Osteocyte (in vitro differentiated cells): ENCODE measurements around the gene ADAMTS2. TPM values are rescaled to one million over a fixed set of nuclear protein-coding genes. Genes with fewer than 3 reads are reported as not detected.

Source experiments
- DNase-seq: peaks from one replicate; pipeline ENCODE4 v3.0.0; 2021; ENCODE audit warnings: mixed read lengths; ENCODE audit not compliant: unreplicated experiment; ENCODE audit errors: extremely low spot score
- H3K27ac Mint-ChIP-seq: one replicate; pipeline ENCODE4 v1.8.0; 2021; ENCODE audit warnings: mild to moderate bottlenecking, mixed read lengths; ENCODE audit not compliant: unreplicated experiment
- H3K27me3 Mint-ChIP-seq: one replicate; pipeline ENCODE4 v1.8.0; 2021; ENCODE audit warnings: mixed read lengths; ENCODE audit not compliant: unreplicated experiment
- H3K36me3 Mint-ChIP-seq: one replicate; pipeline ENCODE4 v1.8.0; 2021; ENCODE audit warnings: mixed read lengths; ENCODE audit not compliant: unreplicated experiment
- H3K4me1 Mint-ChIP-seq: one replicate; pipeline ENCODE4 v1.8.0; 2021; ENCODE audit warnings: mixed read lengths; ENCODE audit not compliant: unreplicated experiment
- H3K4me3 Mint-ChIP-seq: one replicate; pipeline ENCODE4 v1.8.0; 2021; ENCODE audit warnings: mild to moderate bottlenecking, moderate library complexity, mixed read lengths; ENCODE audit not compliant: unreplicated experiment
- H3K9me3 Mint-ChIP-seq: one replicate; pipeline ENCODE4 v1.8.0; 2021; ENCODE audit warnings: mixed read lengths; ENCODE audit not compliant: unreplicated experiment
- CTCF ChIP-seq: fragments of 200-600 bp; sonication (generic); IDR thresholded peaks from 2 replicates; pipeline ENCODE4 v1.5.0; 2021; ENCODE audit warnings: antibody characterized with exemption, mild to moderate bottlenecking, moderate library complexity
- total RNA-seq: library from RNA; stranded (reverse); gene quantifications from 2 replicates; pipeline ENCODE4 v1.2.1, GENCODE V29; 2021

ADAMTS2 gene
- total RNA-seq, 1 donor from 2014 or later: 12.2 TPM

DNA sequence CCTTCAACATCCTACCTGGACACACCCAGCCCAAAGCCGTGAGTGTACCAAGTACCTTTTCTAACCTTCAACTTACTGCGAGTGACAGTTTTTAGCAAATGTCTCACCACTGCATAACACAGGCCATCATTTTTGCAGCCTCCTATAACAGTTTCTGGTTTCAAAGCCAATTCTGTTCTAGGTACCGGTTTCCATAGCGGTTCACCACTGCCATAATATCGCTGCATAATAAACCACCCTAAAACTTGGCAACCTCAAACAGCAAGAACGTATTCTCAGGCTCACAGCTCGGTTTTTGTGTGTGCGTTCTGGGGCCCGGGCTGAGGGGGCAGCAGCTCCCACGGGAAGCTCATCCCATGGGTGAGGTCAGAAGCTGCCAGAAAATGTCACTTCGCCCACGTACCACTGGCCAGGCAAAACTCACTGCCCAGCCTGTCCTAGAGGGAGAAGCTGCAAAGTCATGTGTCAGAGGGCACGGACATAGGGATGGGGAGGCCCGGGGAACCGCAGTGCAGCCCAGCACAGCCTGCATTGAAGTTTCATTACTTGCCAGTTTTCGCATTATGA, 15.9 kb upstream of the ADAMTS2 start:
- Mint-ChIP-seq H3K4me1 (peaks cover 2% of the 10 kb centered on the region), H3K4me3 (no peak overlapping the region), H3K27ac (no peak overlapping the region), H3K36me3 (no peaks in the 10 kb centered on the region), H3K27me3 (no peaks in the 10 kb centered on the region), H3K9me3 (peaks cover 9% of the 10 kb centered on the region)
- TF ChIP-seq CTCF: no peak
- DNase-seq: no peak

DNA sequence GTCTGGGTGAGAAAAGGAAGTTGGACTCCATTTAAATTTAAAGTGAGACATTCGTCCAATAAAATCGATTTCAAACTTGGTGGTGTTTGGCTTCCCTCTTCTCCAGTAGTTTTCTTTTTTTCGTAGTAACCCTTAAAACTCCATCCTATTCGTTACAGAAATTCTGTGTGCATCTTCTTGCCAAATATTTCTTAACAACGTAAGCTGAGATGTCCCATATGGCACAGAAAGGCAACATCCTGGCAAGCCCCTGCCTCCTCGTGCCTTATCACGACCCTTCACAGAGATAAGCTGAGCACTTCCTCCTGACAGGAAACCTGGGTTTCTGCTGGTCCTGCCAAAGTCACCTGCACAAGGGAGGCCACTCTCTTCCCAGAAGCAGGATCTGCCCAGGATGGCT, 11.8 kb upstream of the ADAMTS2 start:
- H3K27me3 Mint-ChIP-seq: no peaks in the 10 kb centered on the region
- peaks cover 2% of the 10 kb centered on the region for H3K4me1 Mint-ChIP-seq
- H3K4me3 Mint-ChIP-seq: no peak overlapping the region
- H3K9me3 Mint-ChIP-seq: peaks cover 4% of the 10 kb centered on the region
- no peak for TF ChIP-seq CTCF
- H3K27ac Mint-ChIP-seq: no peak overlapping the region
- no peaks in the 10 kb centered on the region for H3K36me3 Mint-ChIP-seq
- no peak for DNase-seq

- Mint-ChIP-seq H3K27ac (no peak overlapping the region), H3K4me1 (peaks cover 2% of the 10 kb centered on the region), H3K9me3 (peaks cover 4% of the 10 kb centered on the region), H3K4me3 (no peak overlapping the region), H3K36me3 (no peaks in the 10 kb centered on the region), H3K27me3 (no peaks in the 10 kb centered on the region)
- no peak for TF ChIP-seq CTCF
- DNase-seq: no peak
Observed at GRCh38 chr5:179355976-179356974, 11.0 kb upstream of the ADAMTS2 start.

DNA sequence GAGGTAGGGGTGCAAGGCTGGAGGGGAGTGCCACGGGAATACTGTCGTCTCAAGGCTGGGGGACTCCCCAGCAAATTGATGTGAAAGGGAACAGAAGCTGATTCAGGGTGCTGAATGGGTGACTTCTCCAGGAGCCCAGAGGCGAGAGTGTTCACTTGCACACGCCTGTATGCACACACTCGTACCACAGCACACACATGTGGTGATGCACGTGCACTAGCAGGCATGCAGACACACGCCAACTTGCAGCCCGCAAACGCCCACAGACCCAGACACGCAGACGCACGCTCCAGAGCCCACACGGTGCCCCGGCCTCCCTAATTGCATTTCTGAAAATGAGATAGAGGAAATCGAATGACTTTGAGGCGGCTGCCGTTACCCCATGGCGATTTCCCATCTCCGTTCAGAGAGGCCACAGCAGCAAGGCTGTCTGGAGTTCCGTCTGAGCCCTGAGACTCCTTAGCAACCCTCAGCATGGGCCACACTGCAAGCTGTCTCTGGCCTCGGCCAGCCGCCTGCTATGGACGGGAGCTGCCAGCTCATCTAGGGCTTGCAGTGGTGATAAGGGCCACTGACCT, 9.1 kb upstream of the ADAMTS2 start:
- Mint-ChIP-seq H3K27me3 (no peaks in the 10 kb centered on the region), H3K36me3 (no peaks in the 10 kb centered on the region), H3K4me1 (peaks cover 2% of the 10 kb centered on the region), H3K27ac (no peak overlapping the region), H3K4me3 (no peak overlapping the region), H3K9me3 (no peaks in the 10 kb centered on the region)
- DNase-seq: no peak
- TF ChIP-seq CTCF: no peak

- no peak overlapping the region for H3K27ac Mint-ChIP-seq
- no peak for DNase-seq
- H3K36me3 Mint-ChIP-seq: no peaks in the 10 kb centered on the region
- no peak overlapping the region for H3K4me3 Mint-ChIP-seq
- TF ChIP-seq CTCF: no peak
- peaks cover 23% of the 10 kb centered on the region for H3K27me3 Mint-ChIP-seq
- H3K9me3 Mint-ChIP-seq: no peaks in the 10 kb centered on the region
- H3K4me1 Mint-ChIP-seq: no peaks in the 10 kb centered on the region
Observed at GRCh38 chr5:179348843-179349242, 3.6 kb upstream of the ADAMTS2 start.
